HG03060 (cell line): ENCODE results near the gene CLSTN1.

Source experiments
- ATAC-seq: cut with Tn5 transposase; IDR thresholded peaks from one replicate; pipeline ENCODE4 v1.9.1; 2021; ENCODE audit warnings: low read depth, moderate number of reproducible peaks; ENCODE audit not compliant: unreplicated experiment

Gene CLSTN1

GRCh38 chr1:9823943-9824701 is at the start of gene CLSTN1:
Gene CLSTN1 (minus strand): TSS chr1:9823965. CDS start chr1:9823733, 232 bp downstream.
- no peak for ATAC-seq

- ATAC-seq: no peak
Measured at GRCh38 chr1:9873385-9873784, 49.6 kb upstream of the CLSTN1 start.

- ATAC-seq: no peak
Measured at GRCh38 chr1:9872430-9873165, 48.8 kb upstream of the CLSTN1 start.

GRCh38 chr1:9871707-9872425 is 48.1 kb upstream of the CLSTN1 start:
- no peak for ATAC-seq

GRCh38 chr1:9871021-9871420 is 47.3 kb upstream of the CLSTN1 start:
- no peak for ATAC-seq

GRCh38 chr1:9870572-9870971 is 46.8 kb upstream of the CLSTN1 start:
- ATAC-seq: no peak

DNA sequence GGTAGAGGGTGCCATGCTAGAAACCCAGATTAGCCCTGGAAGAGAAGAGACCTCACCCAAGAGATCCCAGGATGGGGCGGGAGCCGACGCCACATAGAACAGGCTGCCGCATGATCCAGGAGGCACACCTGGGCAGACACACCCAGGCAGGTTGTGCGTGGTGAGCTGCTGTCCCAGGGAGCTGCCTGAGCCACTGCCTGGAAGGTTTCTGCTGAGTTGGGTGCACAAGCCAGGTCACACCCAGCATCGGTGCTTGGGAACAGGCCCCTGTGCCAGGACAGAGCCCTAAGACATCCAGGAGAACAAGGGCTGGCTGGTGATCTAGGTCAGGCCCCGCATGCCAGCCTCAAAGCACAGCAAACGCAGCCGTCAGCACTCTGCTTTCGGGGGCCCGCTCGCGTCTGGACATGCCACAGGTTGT is 46.1 kb upstream of the CLSTN1 start:
- no peak for ATAC-seq

- no peak for ATAC-seq
Measured at GRCh38 chr1:9868244-9868590, 44.5 kb upstream of the CLSTN1 start.

GRCh38 chr1:9867408-9868243 is 43.9 kb upstream of the CLSTN1 start:
- ATAC-seq: no peak

DNA sequence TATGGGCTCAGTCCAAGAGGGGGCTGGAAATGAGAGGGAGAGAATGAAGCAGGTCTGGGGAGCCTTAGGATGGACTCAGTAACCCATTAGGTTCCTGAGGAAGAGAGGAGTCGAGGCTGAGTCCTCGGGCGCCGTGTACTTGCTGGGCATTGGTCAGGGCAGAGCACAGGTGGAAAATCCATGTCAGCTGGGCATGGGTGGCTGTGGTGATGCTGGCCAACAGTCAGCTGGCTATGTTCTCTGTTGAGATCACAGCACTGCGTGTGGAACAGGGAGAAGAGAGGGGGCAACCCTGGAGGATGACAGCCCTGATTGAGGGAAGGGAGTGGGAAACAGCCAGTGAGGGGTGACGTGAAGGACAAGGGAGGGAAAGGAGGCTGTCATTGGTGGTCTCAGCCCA is 43.1 kb upstream of the CLSTN1 start:
- no peak for ATAC-seq

DNA sequence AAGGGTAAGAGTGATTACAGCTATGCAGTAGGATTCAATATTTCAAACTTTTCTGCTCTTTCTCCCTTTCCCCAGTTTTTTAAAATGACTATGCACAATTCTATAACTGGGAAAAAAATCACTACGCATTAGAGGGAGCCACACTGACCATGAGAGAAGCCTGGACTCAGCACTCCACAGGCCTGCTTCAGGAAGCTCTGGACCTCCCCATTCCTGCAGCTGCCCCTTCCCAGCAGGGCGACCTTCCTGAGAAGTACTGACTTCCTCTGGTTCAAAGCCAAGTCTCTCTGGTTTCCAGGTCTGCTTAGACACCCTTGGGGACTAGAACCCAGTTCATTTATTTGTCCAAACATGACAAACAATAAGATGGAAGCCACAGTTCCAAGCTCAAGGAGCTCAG is 42.0 kb upstream of the CLSTN1 start:
- no peak for ATAC-seq

- ATAC-seq: no peak
Measured at GRCh38 chr1:9863371-9863770, 39.6 kb upstream of the CLSTN1 start.

GRCh38 chr1:9861360-9861759 is 37.6 kb upstream of the CLSTN1 start:
- ATAC-seq: no peak

DNA sequence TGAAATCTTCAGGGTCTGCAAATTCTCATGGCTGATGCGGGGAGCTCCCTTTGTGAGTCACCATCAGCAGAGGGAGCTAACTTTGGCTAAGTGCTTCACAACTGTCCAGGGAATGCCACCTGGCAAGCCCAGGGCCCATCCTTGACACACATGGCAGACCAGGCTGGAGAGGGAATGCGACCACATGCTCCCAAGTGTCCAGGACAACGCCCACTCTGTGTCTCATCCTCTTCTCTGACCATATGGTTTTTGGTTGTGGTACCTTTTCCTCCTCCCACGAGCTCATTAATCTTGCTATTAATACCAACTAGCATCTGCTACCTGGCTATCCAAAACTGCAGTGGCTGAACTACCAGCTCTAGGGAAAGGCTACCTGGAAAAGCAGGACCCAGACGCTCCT is 37.1 kb upstream of the CLSTN1 start:
- no peak for ATAC-seq

DNA sequence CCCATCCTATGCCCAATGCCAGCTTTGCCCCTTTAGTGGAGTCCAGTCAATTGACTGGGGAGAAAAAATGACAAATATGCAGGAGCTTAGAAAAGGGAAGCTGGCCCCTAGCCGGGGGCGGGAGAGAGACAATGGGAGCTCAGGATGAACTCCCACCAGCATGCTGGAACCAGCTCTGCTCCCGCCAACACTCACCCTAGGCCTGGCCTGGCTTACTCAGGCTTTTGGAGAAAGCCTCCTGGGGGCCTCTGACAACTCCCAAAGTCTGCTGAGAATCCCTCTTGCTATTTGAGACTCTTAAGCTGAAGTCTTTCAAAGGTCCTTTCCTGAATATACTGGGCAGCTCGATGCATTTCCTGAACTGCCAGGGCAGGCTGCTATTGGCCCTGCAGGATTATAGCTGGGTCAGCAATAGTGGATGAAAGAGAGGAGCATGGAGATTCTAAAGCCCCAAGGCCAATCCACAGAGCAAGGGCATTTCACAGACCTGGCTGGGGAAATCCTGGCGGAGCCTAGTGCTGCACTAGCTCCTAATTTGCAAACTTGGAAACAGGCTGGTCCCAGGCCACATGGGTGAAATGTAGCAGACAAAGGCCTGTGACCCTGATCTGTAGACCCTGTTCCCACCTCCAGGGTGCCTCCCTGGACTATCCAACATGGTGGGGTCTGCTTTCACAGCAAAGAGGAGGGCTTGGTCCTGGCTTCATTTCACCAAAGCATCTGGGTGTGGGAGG is 35.7 kb upstream of the CLSTN1 start:
- ATAC-seq: no peak

GRCh38 chr1:9858293-9859035 is 34.7 kb upstream of the CLSTN1 start:
- ATAC-seq: no peak

GRCh38 chr1:9855186-9855585 is 31.4 kb upstream of the CLSTN1 start:
- no peak for ATAC-seq

DNA sequence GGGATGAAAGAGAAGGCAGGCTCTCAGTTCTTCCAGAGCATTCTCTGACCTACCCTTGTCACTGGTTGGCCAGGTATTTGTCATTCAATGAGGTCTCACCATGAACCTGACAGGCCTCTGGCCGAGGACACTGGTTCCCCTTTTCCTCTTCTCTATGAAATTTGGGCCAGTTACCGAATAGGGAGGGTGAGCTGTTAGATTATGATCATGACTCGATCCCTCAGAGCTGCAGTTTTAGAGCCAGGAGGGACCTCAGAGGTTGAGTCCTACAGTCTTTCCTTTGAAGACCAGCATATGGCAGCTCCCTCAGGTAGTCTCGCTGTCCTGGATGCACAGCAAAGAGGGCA is 29.5 kb upstream of the CLSTN1 start:
- ATAC-seq: no peak
